Sigmoid colon (tissue), 7 donors: ENCODE results near the gene DLG1. TPM values are rescaled to one million over a fixed set of nuclear protein-coding genes. Genes with fewer than 3 reads are reported as not detected.

Source experiments
- DNase-seq: peaks from one replicate; pipeline ENCODE4 v3.0.0-alpha.2; 2019
- H3K27ac ChIP-seq, 4 donors: fragments of 200-600 bp; sonication (generic); one replicate each; pipeline ENCODE4 v1.5.1; 2016 to 2019; ENCODE audit warnings: mild to moderate bottlenecking in 1 of 4
- H3K27me3 ChIP-seq, 3 donors: fragments of 200-600 bp; sonication (generic); one replicate each; pipeline ENCODE4 v1.5.1; 2019; ENCODE audit warnings: mild to moderate bottlenecking in 1 of 3
- H3K36me3 ChIP-seq, 4 donors: fragments of 200-600 bp; sonication (generic); one replicate each; pipeline ENCODE4 v1.5.1; 2016 to 2019
- H3K4me1 ChIP-seq, 4 donors: fragments of 200-600 bp; sonication (generic); one replicate each; pipeline ENCODE4 v1.5.1; 2017 to 2019
- H3K4me3 ChIP-seq, 4 donors: fragments of 200-600 bp; sonication (generic); one replicate each; pipeline ENCODE4 v1.5.1; 2017 to 2019; ENCODE audit warnings: mild to moderate bottlenecking in 2 of 4, moderate library complexity in 1 of 4
- H3K9me3 ChIP-seq, 4 donors: fragments of 200-600 bp in 3 of 4; sonication (generic) in 3 of 4; one replicate each; pipeline versions ENCODE4 v1.5.1 to v1.6.1; 2013 to 2019
- CTCF ChIP-seq, 4 experiments: fragments of 450-650 bp in 3 of 4; fragments of 200-600 bp in 1 of 4; IDR thresholded peaks; one replicate each; pipeline ENCODE4 v1.5.1; 2016 to 2019; ENCODE audit warnings: antibody characterized with exemption in 4 of 4, mild to moderate bottlenecking in 3 of 4, moderate library complexity in 2 of 4
- EP300 ChIP-seq, 4 donors: sonication (generic); formaldehyde crosslinking; IDR thresholded peaks; one replicate each; pipeline ENCODE4 v1.6.1; 2017; ENCODE audit warnings: antibody characterized with exemption in 4 of 4
- POLR2A ChIP-seq, 2 donors: fragments of 450-650 bp; IDR thresholded peaks; one replicate each; pipeline ENCODE4 v1.6.1; 2016; ENCODE audit warnings: antibody characterized with exemption in 2 of 2, mild to moderate bottlenecking in 2 of 2, moderate library complexity in 2 of 2
- POLR2AphosphoS5 ChIP-seq, 4 donors: sonication (generic); formaldehyde crosslinking; IDR thresholded peaks; one replicate each; pipeline ENCODE4 v1.6.1; 2017; ENCODE audit warnings: antibody characterized with exemption in 4 of 4
- WGBS, 2 donors: extraction: QIAGEN DNeasy Blood & Tissue Kit; methylation state at CpG; one replicate each; pipeline ENCODE4 v1.1.7; 2013; 5-methylcytosine and 5-hydroxymethylcytosine counted together
- intact Hi-C: fragments of 100-400 bp; cut with DNase I; formaldehyde crosslinking; loops from one replicate; pipeline ENCODE4 v1.15.1; 2023
- polyA plus RNA-seq, 3 donors: library from polyadenylated mRNA; stranded (reverse); fragments of 200-250 nt; gene quantifications; one replicate each; pipeline ENCODE4 v1.2.3, GENCODE V29; 2013
- total RNA-seq, 4 donors: library from RNA; depleted of rRNA; stranded (reverse); fragments of >200 nt; gene quantifications; one replicate each; pipeline ENCODE4 v1.1.0, GENCODE V29; 2016
- donor health status: healthy with polysubstance abuse.
- donor health status: Bipolar disorder and iron deficiency.
- donor health status: healthy.

Gene DLG1
- total and polyA plus RNA-seq, 7 donors = 30.6 to 83.7 (median 64.3) TPM

GRCh38 chr3:197137751-197138150 lies 160.7 kb downstream of the DLG1 start:
- Histone ChIP-seq H3K4me1 (no peaks in the 10 kb centered on the region), H3K36me3 (peaks cover 0 to 35% (median 16%) of the 10 kb centered on the region in 4 donors), H3K27me3 (no peaks in the 10 kb centered on the region), H3K27ac (no peak overlapping the region), H3K4me3 (no peak overlapping the region), H3K9me3 (no peaks in the 10 kb centered on the region)
- intact Hi-C loops = no loop called here
- 92 to 94% methylated on average over 5 of the region's 5 CpGs for WGBS, 2 donors
- TF ChIP-seq CTCF (IDR thresholded peaks at IDR 0.05) = no peak
- TF ChIP-seq EP300 (IDR thresholded peaks at IDR 0.05) = no peak
- TF ChIP-seq POLR2AphosphoS5 (IDR thresholded peaks at IDR 0.05) = no peak
- TF ChIP-seq POLR2A (IDR thresholded peaks at IDR 0.05) = no peak
- DNase-seq = no peak

GRCh38 chr3:197136744-197137143 lies 161.7 kb downstream of the DLG1 start:
- H3K4me1 ChIP-seq = no peaks in the 10 kb centered on the region
- H3K27ac ChIP-seq = no peak overlapping the region
- H3K9me3 ChIP-seq = no peaks in the 10 kb centered on the region
- DNase-seq = no peak
- H3K4me3 ChIP-seq = no peak overlapping the region
- no peaks in the 10 kb centered on the region for H3K27me3 ChIP-seq
- TF ChIP-seq POLR2A (IDR thresholded peaks at IDR 0.05) (no peak), CTCF (IDR thresholded peaks at IDR 0.05) (no peak), EP300 (IDR thresholded peaks at IDR 0.05) (no peak), POLR2AphosphoS5 (IDR thresholded peaks at IDR 0.05) (no peak)
- peaks cover 0 to 35% (median 16%) of the 10 kb centered on the region in 4 donors for H3K36me3 ChIP-seq
- 97% methylated on average over 3 of the region's 3 CpGs for WGBS, 2 donors
- intact Hi-C loops = no loop called here

GRCh38 chr3:197135212-197135611 lies 163.2 kb downstream of the DLG1 start:
- H3K36me3 ChIP-seq = peaks cover 0 to 33% (median 15%) of the 10 kb centered on the region in 4 donors
- 96% methylated on average over 5 of the region's 5 CpGs for WGBS, 2 donors

GRCh38 chr3:197132916-197133530 lies 165.4 kb downstream of the DLG1 start:
- Histone ChIP-seq H3K36me3 (peaks cover 0 to 38% (median 16%) of the 10 kb centered on the region in 4 donors), H3K4me3 (no peak overlapping the region), H3K9me3 (no peaks in the 10 kb centered on the region), H3K4me1 (no peaks in the 10 kb centered on the region), H3K27ac (no peak overlapping the region), H3K27me3 (no peaks in the 10 kb centered on the region)
- no peak for TF ChIP-seq CTCF (IDR thresholded peaks at IDR 0.05)
- no peak for TF ChIP-seq EP300 (IDR thresholded peaks at IDR 0.05)
- TF ChIP-seq POLR2AphosphoS5 (IDR thresholded peaks at IDR 0.05) = no peak
- TF ChIP-seq POLR2A (IDR thresholded peaks at IDR 0.05) = no peak
- DNase-seq = no peak
- intact Hi-C loops = no loop called here
- 94 to 97% methylated on average over 2 of the region's 2 CpGs for WGBS, 2 donors

More at GRCh38 chr3:197135212-197135611, 163.2 kb downstream of the DLG1 start:
- intact Hi-C loops = no loop called here
- no peak overlapping the region for H3K4me3 ChIP-seq
- no peak for DNase-seq
- H3K9me3 ChIP-seq = no peaks in the 10 kb centered on the region
- no peak overlapping the region for H3K27ac ChIP-seq
- H3K27me3 ChIP-seq = no peaks in the 10 kb centered on the region
- H3K4me1 ChIP-seq = no peaks in the 10 kb centered on the region
- TF ChIP-seq CTCF (IDR thresholded peaks at IDR 0.05) (no peak), POLR2AphosphoS5 (IDR thresholded peaks at IDR 0.05) (no peak), EP300 (IDR thresholded peaks at IDR 0.05) (no peak), POLR2A (IDR thresholded peaks at IDR 0.05) (no peak)

GRCh38 chr3:197125636-197126035 lies 172.8 kb downstream of the DLG1 start:
- WGBS, 2 donors = 89 to 90% methylated on average over 2 of the region's 2 CpGs
- peaks cover 3 to 32% (median 5%) of the 10 kb centered on the region in 4 donors for H3K36me3 ChIP-seq
- H3K27ac ChIP-seq = no peak overlapping the region
- H3K4me3 ChIP-seq = no peak overlapping the region
- no peaks in the 10 kb centered on the region for H3K4me1 ChIP-seq
- H3K9me3 ChIP-seq = no peaks in the 10 kb centered on the region
- no peaks in the 10 kb centered on the region for H3K27me3 ChIP-seq
- intact Hi-C loops = no loop called here
- DNase-seq = no peak
- TF ChIP-seq POLR2AphosphoS5 (IDR thresholded peaks at IDR 0.05) = no peak
